ENCODE results near the gene CCDC167.

- TF ChIP-seq YY1 (IDR thresholded peaks at IDR 0.05; ENCODE audit: low read depth) (no peak), REST (IDR thresholded peaks at IDR 0.05; ENCODE audit: low read depth) (no peak), MAX (IDR thresholded peaks at IDR 0.05) (no peak), CEBPB (IDR thresholded peaks at IDR 0.05) (no peak)
These were observed 64.3 kb downstream of the CCDC167 start for GRCh38 chr6:37435373-37435772.

All from Ishikawa (cell line).